Tibial nerve (tissue), 4 donors: ENCODE data around the gene LETM1.

ENCODE experiments used
- EP300 ChIP-seq, 2 donors: sonication (generic); formaldehyde crosslinking; IDR thresholded peaks; one replicate each; pipeline ENCODE4 v1.6.1; 2017; ENCODE audit warnings: antibody characterized with exemption in 2 of 2, mild to moderate bottlenecking in 1 of 2
- POLR2A ChIP-seq, 2 donors: fragments of 450-650 bp; IDR thresholded peaks; one replicate each; pipeline ENCODE4 v1.6.1; 2017; ENCODE audit warnings: antibody characterized with exemption in 2 of 2, mild to moderate bottlenecking in 2 of 2, moderate library complexity in 2 of 2
- TF ChIP-seq, protein P1 (sequence below), 5 experiments: fragments of 200-600 bp in 3 of 5; fragments of 450-650 bp in 2 of 5; sonication (generic) in 3 of 5; IDR thresholded peaks; one replicate each; pipeline ENCODE4 v1.5.1; 2016 to 2019; ENCODE audit warnings: antibody characterized with exemption in 5 of 5, mild to moderate bottlenecking in 3 of 5, moderate library complexity in 2 of 5

DNA sequence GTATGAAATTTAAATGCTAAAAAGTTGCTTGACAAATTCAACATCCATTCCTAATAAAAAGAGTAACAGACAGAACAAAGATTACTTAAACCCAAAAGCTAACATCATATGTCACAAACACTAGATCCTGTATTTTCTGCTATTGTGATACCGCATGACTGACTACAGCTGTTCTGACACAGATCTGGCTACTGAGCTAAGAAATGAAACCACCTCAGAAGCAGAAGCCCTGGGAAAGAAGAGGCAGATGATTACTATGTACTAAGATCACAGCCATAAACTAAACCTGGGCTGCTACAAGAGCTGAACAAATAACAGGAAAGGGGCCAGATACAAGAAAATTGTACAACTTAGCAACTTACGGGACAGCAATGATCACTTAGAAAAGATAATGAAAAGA, 9.4 kb downstream of the LETM1 start:
- TF ChIP-seq, protein P1, sequence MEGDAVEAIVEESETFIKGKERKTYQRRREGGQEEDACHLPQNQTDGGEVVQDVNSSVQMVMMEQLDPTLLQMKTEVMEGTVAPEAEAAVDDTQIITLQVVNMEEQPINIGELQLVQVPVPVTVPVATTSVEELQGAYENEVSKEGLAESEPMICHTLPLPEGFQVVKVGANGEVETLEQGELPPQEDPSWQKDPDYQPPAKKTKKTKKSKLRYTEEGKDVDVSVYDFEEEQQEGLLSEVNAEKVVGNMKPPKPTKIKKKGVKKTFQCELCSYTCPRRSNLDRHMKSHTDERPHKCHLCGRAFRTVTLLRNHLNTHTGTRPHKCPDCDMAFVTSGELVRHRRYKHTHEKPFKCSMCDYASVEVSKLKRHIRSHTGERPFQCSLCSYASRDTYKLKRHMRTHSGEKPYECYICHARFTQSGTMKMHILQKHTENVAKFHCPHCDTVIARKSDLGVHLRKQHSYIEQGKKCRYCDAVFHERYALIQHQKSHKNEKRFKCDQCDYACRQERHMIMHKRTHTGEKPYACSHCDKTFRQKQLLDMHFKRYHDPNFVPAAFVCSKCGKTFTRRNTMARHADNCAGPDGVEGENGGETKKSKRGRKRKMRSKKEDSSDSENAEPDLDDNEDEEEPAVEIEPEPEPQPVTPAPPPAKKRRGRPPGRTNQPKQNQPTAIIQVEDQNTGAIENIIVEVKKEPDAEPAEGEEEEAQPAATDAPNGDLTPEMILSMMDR (IDR thresholded peaks at IDR 0.05): no peak
- no peak for TF ChIP-seq POLR2A (IDR thresholded peaks at IDR 0.05)
- no peak for TF ChIP-seq EP300 (IDR thresholded peaks at IDR 0.05)
